Erythroblast (primary cell): ENCODE measurements around the gene CD36.

Experiments
- GATA1 ChIP-seq: IDR thresholded peaks from 2 replicates; pipeline ENCODE4 v1.6.1; 2011; ENCODE audit warnings: low read depth, mild to moderate bottlenecking, control low read depth, low read length, moderate library complexity
- POLR2A ChIP-seq: IDR thresholded peaks from 2 replicates; pipeline ENCODE4 v1.6.1; 2011; ENCODE audit warnings: mild to moderate bottlenecking, low read length

DNA sequence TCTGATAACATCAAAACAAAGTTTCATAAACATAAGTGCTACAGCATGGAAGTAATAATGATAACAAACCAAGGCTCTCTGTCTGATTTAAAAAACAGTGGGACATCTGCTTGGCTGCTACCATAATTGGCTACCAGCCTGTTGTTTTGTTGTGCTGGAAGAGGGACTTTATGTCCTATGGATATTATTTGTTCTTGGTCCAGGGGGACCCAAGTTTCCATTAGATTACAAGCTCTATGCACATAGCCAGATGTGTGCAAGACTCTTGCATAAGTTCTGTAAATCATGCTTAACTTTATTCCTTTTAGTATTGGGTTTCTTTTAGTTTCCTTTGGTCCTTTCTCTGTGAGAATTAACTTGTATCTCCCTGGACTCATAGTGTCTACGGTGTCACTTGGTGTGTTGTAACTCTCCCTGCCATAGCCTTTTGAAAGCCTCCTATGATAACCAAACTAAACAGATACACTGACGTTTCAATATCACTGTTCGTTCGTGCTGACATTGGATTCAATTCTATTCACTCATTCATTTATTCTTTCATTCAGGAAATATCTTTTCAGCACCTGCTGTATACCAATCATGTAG, 41.4 kb upstream of the CD36 start:
- TF ChIP-seq POLR2A: no peak
- TF ChIP-seq GATA1: no peak
